Naive thymus-derived CD8-positive, alpha-beta T cell (primary cell): ENCODE data around the gene SMIM1. TPM values are rescaled to one million over a fixed set of nuclear protein-coding genes. Genes with fewer than 3 reads are reported as not detected.

Experiments
- ATAC-seq, 2 donors: fragments of 150-1000 bp; cut with Tn5 transposase in 1 of 2; sonication (Bioruptor Pico), chemical (Tn5 transposase) in 1 of 2; 1 replicate in 1 of 2; 2 replicates in 1 of 2; pipeline ENCODE4 v1.10.0; 2021; ENCODE audit warnings: mild to moderate bottlenecking in 2 of 2, moderate library complexity in 2 of 2
- POLR2A ChIA-PET: fragments of 350-600 bp; sonication (Branson Sonifier 250); formaldehyde crosslinking; loops from one replicate; lab custom pipeline; 2021; ENCODE audit warnings: antibody characterized with exemption; lab: Charles Lee
- DNase-seq, 10 donors: peaks; one replicate each; pipeline versions ENCODE4 v3.0.0 to v3.0.0-alpha.2; 2020 to 2022
- H3K27ac Mint-ChIP-seq, 10 donors: one replicate each; pipeline ENCODE4 v1.8.0; 2020 to 2022; ENCODE audit warnings: mild to moderate bottlenecking in 10 of 10, mixed read lengths in 10 of 10, moderate library complexity in 4 of 10, inconsistent platforms in 1 of 10
- H3K27me3 Mint-ChIP-seq, 5 donors: one replicate each; pipeline ENCODE4 v1.8.0; 2021 to 2022; ENCODE audit warnings: mixed read lengths in 5 of 5
- H3K36me3 Mint-ChIP-seq, 3 donors: one replicate each; pipeline ENCODE4 v1.8.0; 2020 to 2022; ENCODE audit warnings: mixed read lengths in 3 of 3, mild to moderate bottlenecking in 2 of 3, inconsistent platforms in 1 of 3
- H3K4me1 Mint-ChIP-seq, 4 donors: one replicate each; pipeline ENCODE4 v1.8.0; 2021 to 2022; ENCODE audit warnings: mixed read lengths in 4 of 4
- H3K4me3 Mint-ChIP-seq, 10 donors: one replicate each; pipeline ENCODE4 v1.8.0; 2020 to 2022; ENCODE audit warnings: mild to moderate bottlenecking in 10 of 10, mixed read lengths in 10 of 10, moderate library complexity in 6 of 10, inconsistent platforms in 1 of 10
- H3K9me3 Mint-ChIP-seq, 9 donors: one replicate each; pipeline ENCODE4 v1.8.0; 2020 to 2022; ENCODE audit warnings: mixed read lengths in 9 of 9, mild to moderate bottlenecking in 3 of 9, inconsistent platforms in 1 of 9, moderate library complexity in 1 of 9
- polyA plus RNA-seq, 3 donors: library from polyadenylated mRNA; unstranded; fragments of 300-500 nt; fragmentation: Illumina TruSeq; gene quantifications; one replicate each; pipeline ENCODE4 v1.2.3, GENCODE V29; 2021
- total RNA-seq, 8 experiments: library from RNA in 2 of 8; stranded (reverse) in 2 of 8; gene quantifications; one replicate each; pipeline ENCODE4 v1.2.3 and lab custom pipeline; 2021 to 2026

The SMIM1 gene
- total and polyA plus RNA-seq, 5 experiments from 2014 or later, result 1.3 to 5.7 (median 2.3) TPM

DNA sequence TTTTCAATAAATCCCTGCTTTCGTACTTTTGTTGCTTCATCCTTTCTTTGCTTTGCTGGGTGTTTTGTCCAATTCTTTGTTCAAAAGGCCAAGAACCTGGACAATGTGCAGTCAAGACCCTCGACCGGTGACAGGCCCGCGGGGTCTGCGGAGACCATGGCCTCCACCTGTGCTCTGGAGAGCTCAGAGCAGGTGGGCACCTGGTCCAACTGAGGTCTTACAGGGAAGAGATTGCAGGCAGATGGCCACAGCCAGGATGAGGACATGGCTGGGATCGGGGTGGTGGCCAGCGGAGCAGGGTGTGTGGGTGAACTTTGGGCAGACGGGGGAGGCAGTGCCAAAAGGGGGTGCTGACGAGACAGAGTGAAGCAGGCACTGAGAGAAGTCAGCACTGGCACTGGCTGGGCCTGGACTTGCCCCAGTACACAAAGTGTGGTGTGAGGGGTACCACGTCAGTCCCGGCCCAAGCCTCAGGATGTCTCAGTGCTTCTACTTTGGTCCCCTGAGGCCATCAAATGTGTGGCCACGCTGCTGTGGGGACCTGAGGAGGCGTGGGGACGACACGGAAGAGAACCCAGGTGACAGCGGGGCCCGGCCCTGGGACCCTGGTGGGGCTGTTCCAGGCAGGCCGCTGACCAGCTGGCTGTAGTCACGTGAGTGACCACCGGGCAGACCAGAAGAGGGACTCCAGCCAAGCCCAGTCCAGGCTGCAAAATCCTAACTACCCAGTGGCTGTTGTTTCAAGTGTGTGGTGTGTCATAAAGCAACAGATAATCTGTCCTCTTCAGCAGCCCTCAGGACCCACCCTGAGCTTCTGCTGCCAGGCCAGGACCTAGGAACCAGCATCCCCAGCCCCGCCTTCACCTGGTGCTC is 30.7 kb upstream of the SMIM1 start:
- ATAC-seq, result no peak
- no peak overlapping the region for H3K27ac Mint-ChIP-seq
- peaks cover 0 to 25% (median 14%) of the 10 kb centered on the region in 3 donors for H3K36me3 Mint-ChIP-seq
- H3K4me1 Mint-ChIP-seq, result peaks cover 18 to 35% (median 24%) of the 10 kb centered on the region in 4 donors
- POLR2A ChIA-PET, result no interaction called here
- H3K27me3 Mint-ChIP-seq, result no peaks in the 10 kb centered on the region
- H3K4me3 Mint-ChIP-seq, result no peak overlapping the region
- H3K9me3 Mint-ChIP-seq, result peaks cover 0 to 3% (median 0%) of the 10 kb centered on the region in 9 donors
- DNase-seq, result no peak

DNA sequence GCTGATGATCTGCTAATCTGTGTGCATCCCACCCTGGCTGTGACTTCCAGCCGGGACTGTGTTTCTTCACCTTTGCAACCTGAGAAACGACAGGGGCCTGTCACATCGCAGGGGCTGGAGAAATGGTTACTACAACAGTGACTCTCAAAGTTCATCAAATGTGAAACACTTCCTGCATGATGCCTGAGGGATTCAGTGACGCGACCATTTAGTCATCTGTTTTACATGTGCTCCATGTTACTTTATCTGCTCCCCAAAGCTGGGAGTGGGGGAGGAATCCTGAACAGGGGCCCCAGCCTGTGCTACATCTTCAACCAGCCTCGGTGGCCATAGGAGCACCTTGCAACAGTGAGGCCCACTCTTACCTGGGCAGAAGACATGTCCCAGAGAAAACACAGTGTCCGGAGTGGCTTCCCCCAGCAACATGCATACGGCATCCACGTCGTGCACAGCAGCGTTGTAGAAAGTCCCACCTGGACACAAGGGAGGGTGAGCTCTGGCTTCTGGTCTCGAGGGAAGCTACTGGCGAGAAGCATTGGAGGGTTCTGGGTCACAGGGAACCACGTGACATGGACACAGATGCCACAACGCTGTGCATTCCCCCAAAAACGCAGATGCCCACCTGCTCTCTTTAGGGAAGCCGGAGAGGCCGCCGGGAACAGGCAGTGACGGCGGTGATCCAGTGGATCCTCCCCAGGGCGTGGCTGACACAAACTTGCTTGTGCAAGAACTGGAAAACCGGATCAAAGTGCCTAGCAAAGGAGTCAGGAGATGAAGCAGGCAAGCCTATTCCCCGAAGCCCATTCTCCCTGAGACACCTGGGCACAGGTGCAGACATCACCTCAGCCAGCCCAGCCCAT is 29.9 kb upstream of the SMIM1 start:
- Mint-ChIP-seq H3K4me3 (no peak overlapping the region), H3K4me1 (peaks cover 18 to 37% (median 27%) of the 10 kb centered on the region in 4 donors), H3K27me3 (no peaks in the 10 kb centered on the region), H3K27ac (no peak overlapping the region), H3K36me3 (peaks cover 0 to 25% (median 6%) of the 10 kb centered on the region in 3 donors), H3K9me3 (peaks cover 0 to 3% (median 0%) of the 10 kb centered on the region in 9 donors)
- no peak for DNase-seq
- POLR2A ChIA-PET, result no interaction called here
- ATAC-seq, result no peak

DNA sequence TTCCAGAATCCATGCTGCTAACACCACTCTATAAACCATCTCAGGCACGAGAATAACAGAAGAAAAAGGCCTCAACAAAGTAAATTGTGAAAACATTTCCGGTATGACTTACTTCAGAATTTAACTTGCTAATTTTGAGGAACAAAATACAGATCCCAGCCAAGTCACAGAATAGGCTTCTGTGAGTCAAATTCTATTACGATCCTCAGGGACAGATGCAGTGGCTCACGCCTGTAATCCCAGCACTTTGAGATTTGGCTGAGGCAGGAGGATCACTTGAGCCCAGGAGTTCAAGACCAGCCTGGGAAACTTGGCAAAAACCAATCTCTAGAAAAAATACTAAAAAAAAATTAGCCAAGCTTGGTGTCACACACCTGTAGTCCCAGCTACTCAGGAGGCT is 29.1 kb upstream of the SMIM1 start:
- ATAC-seq, result no peak
- H3K4me3 Mint-ChIP-seq, result peak overlapping the region in 1 of 10 donors; percentile 2

GRCh38 chr1:3743826-3744225 is 28.7 kb upstream of the SMIM1 start:
- Mint-ChIP-seq H3K4me3 (no peak overlapping the region), H3K27ac (peak overlapping the region in 1 of 10 donors; percentile 55), H3K27me3 (no peaks in the 10 kb centered on the region), H3K4me1 (peaks cover 18 to 44% (median 35%) of the 10 kb centered on the region in 4 donors), H3K36me3 (peaks cover 0 to 25% (median 6%) of the 10 kb centered on the region in 3 donors), H3K9me3 (peaks cover 0 to 3% (median 0%) of the 10 kb centered on the region in 9 donors)
- ATAC-seq (no peak), DNase-seq (no peak)
- POLR2A ChIA-PET, result no interaction called here

More for the DNA sequence above, 29.1 kb upstream of the SMIM1 start:
- peaks cover 18 to 44% (median 34%) of the 10 kb centered on the region in 4 donors for H3K4me1 Mint-ChIP-seq
- no peak for DNase-seq
- no peaks in the 10 kb centered on the region for H3K27me3 Mint-ChIP-seq
- H3K9me3 Mint-ChIP-seq, result peaks cover 0 to 3% (median 0%) of the 10 kb centered on the region in 9 donors
- H3K27ac Mint-ChIP-seq, result no peak overlapping the region
- POLR2A ChIA-PET, result no interaction called here
- H3K36me3 Mint-ChIP-seq, result peaks cover 0 to 25% (median 6%) of the 10 kb centered on the region in 3 donors

DNA sequence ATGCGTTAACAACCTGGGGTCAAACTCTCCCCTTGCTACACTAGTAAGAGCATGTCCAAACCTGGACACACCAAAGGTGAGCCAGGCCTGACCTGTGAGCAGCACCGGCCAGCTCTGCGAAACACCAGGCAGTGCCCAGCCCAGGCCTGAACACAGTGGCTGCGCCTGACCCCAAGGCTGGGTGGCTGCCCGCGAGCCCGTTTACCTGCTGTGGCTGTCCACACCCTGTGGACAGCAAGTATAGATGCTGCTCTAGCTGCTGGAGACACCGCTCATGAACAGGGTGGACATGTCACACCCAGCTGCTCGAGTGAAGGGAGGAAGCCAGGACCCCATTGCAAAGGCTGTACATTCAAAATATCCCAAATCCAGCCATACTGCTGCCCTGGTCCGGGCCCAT is 27.9 kb upstream of the SMIM1 start:
- ATAC-seq (no peak), DNase-seq (no peak)
- Mint-ChIP-seq H3K4me1 (peaks cover 18 to 44% (median 35%) of the 10 kb centered on the region in 4 donors), H3K27me3 (no peaks in the 10 kb centered on the region), H3K27ac (peak overlapping the region in 2 of 10 donors; percentile 47 to 61), H3K36me3 (peaks cover 0 to 25% (median 6%) of the 10 kb centered on the region in 3 donors), H3K4me3 (peak overlapping the region in 1 of 10 donors; percentile 86), H3K9me3 (peaks cover 0 to 3% (median 0%) of the 10 kb centered on the region in 9 donors)
- POLR2A ChIA-PET, result interaction anchor here (1.1 kb wide), 1 partner anchor 9 kb away, joined by 3 read pairs; no protein-coding TSS in a partner anchor

- peaks cover 18 to 44% (median 35%) of the 10 kb centered on the region in 4 donors for H3K4me1 Mint-ChIP-seq
- peaks cover 0 to 3% (median 0%) of the 10 kb centered on the region in 9 donors for H3K9me3 Mint-ChIP-seq
- peak overlapping the region in 7 of 10 donors; percentile 4 to 86 (median 80) for H3K4me3 Mint-ChIP-seq
- no peak for DNase-seq
- POLR2A ChIA-PET, result interaction anchor here (1.1 kb wide), 1 partner anchor 9 kb away, joined by 3 read pairs; no protein-coding TSS in a partner anchor
- peaks cover 0 to 25% (median 6%) of the 10 kb centered on the region in 3 donors for H3K36me3 Mint-ChIP-seq
- no peaks in the 10 kb centered on the region for H3K27me3 Mint-ChIP-seq
- H3K27ac Mint-ChIP-seq, result peak overlapping the region in 4 of 10 donors; percentile 47 to 86 (median 68)
- ATAC-seq, result no peak
Measured at GRCh38 chr1:3745071-3745470, 27.5 kb upstream of the SMIM1 start.

DNA sequence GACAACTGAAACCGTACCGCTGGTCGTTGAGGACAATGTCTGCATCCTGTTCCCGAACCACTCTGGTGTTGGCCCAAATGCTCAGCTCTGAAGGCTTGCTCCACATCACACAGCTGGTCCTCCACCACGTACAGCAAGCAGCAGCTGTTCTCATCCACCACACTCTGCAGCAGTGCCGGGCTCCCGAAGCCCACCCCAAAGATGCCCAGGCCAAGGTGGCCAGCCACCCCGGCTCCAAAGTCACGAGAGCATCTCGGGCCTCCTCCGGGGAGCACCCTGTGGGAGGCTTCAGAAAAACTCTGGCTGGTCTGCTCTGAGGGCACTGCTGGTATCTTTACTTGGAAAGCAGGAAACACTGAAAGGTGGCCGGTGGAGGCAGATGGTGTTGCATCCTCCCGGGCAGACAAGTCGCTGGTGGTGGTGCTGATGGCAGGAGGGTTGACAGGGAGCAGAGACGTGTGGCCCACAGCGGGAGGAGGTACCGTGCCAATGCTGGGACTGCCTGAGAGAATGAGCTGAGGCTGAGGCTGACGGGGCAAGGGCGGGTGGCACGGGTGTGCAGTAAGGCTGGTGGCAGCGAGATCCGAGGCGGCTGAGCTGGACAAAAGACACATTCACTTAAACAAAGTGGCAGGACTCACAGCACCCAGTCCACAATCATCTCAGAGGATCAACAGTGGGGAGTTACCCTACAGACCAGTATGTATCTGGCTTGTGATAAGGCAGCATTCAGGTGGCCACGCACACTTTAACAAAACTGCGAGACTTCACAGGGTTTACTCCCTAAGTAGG is 26.8 kb upstream of the SMIM1 start:
- Mint-ChIP-seq H3K4me3 (peak overlapping the region; percentile 74 to 86 (median 82)), H3K9me3 (peaks cover 0 to 3% (median 0%) of the 10 kb centered on the region in 9 donors), H3K4me1 (peaks cover 18 to 44% (median 35%) of the 10 kb centered on the region in 4 donors), H3K27me3 (no peaks in the 10 kb centered on the region), H3K36me3 (peaks cover 0 to 25% (median 4%) of the 10 kb centered on the region in 3 donors), H3K27ac (peak overlapping the region; percentile 47 to 92 (median 78))
- ATAC-seq (no peak), DNase-seq (no peak)
- POLR2A ChIA-PET, result interaction anchor here (1.3 kb wide), 1 partner anchor 50 kb away, joined by 3 read pairs; the partner anchor contains the start of gene LRRC47

DNA sequence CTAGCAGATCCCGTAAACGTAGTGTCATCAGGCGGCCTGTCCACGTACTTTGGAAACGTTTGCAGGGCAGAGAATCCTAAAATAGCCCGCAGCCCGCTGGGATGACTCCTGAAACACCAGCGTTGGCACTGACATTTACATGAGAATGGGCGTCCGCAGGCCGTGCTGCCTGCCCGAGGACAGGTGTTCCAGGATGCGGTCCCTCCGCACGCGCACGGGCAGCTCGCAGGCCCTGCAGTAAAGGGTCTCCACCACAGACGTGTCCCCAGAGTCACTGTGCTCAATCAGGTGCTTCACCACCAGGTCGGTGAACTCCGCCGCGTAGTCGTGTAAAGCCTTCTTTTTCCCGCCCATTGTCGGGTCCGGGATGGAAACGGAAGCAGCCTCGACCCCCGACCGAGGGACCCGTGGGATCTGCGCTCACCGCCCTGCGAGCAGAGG is 26.1 kb upstream of the SMIM1 start:
- POLR2A ChIA-PET, result interaction anchor here (1.3 kb wide), 1 partner anchor 50 kb away, joined by 3 read pairs; the partner anchor contains the start of gene LRRC47
- no peak for ATAC-seq
- Mint-ChIP-seq H3K36me3 (peaks cover 0 to 24% (median 3%) of the 10 kb centered on the region in 3 donors), H3K4me3 (peak overlapping the region; percentile 74 to 86 (median 82)), H3K9me3 (peaks cover 0 to 3% (median 0%) of the 10 kb centered on the region in 9 donors), H3K27me3 (peaks cover 0 to 1% (median 0%) of the 10 kb centered on the region in 5 donors), H3K4me1 (peaks cover 18 to 44% (median 35%) of the 10 kb centered on the region in 4 donors), H3K27ac (peak overlapping the region in 9 of 10 donors; percentile 53 to 92 (median 81))
- peak in 3 of 10 donors; percentile 4 to 13 (median 10) for DNase-seq

DNA sequence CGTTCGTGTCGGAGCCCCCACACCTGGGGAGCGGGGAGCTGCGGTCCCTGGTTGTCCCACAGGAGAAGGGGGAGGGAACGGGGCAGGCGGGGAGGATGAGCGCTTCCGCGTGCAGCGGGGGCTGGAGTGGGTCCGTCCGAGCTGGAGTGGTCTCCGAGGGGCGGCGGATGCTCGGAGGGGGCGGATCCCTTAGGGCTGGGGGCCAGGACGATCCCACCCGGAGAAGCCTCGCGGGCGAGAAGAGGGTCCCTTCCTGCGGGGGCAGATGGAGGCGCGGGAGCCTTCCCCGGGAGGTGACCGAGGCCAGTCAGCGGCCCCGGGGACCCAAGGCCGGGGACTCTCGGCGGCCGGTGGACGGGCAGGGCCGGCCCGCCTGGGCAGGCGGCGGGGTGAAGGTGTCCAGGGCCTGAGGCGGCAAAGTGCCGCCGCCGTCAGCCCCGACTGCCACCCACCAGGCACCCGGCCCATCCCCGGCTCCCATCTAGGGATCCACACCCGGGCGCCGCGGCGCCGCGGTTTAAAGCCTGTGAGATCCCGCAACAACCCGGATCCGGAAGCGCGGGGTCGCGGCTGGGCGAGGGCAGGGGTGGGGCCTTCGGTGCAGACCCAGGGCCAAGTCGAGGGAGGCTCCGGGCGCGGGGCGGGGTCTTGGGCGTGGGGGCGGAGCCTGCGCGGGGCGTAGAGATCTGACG is 25.6 kb upstream of the SMIM1 start:
- peak overlapping the region in 5 of 10 donors; percentile 53 to 92 (median 89) for H3K27ac Mint-ChIP-seq
- peaks cover 0 to 1% (median 0%) of the 10 kb centered on the region in 5 donors for H3K27me3 Mint-ChIP-seq
- H3K4me3 Mint-ChIP-seq, result peak overlapping the region; percentile 74 to 86 (median 82)
- DNase-seq (peak; percentile 76 to 91 (median 83)), ATAC-seq (peak; percentile 95 to 97)
- H3K9me3 Mint-ChIP-seq, result peaks cover 0 to 3% (median 0%) of the 10 kb centered on the region in 9 donors
- peaks cover 0 to 19% (median 3%) of the 10 kb centered on the region in 3 donors for H3K36me3 Mint-ChIP-seq
- peaks cover 16 to 42% (median 35%) of the 10 kb centered on the region in 4 donors for H3K4me1 Mint-ChIP-seq
- POLR2A ChIA-PET, result interaction anchor here (1.3 kb wide), 1 partner anchor 49 kb away, joined by 3 read pairs; the partner anchor contains the start of gene LRRC47

- Mint-ChIP-seq H3K4me1 (peaks cover 16 to 40% (median 35%) of the 10 kb centered on the region in 4 donors), H3K27ac (peak overlapping the region in 4 of 10 donors; percentile 26 to 79 (median 60)), H3K27me3 (peaks cover 0 to 1% (median 0%) of the 10 kb centered on the region in 5 donors), H3K4me3 (peak overlapping the region; percentile 66 to 84 (median 72)), H3K9me3 (peaks cover 0 to 3% (median 0%) of the 10 kb centered on the region in 9 donors), H3K36me3 (peaks cover 0 to 14% (median 3%) of the 10 kb centered on the region in 3 donors)
- DNase-seq (no peak), ATAC-seq (no peak)
- POLR2A ChIA-PET, result no interaction called here
Measured at GRCh38 chr1:3747522-3747848, 25.1 kb upstream of the SMIM1 start.
